Neural cell (in vitro differentiated cells): ENCODE measurements around the gene PDE3A. TPM values are rescaled to one million over a fixed set of nuclear protein-coding genes. Genes with fewer than 3 reads are reported as not detected.

Experiments used
- H2AFZ ChIP-seq: fragments of 200-600, 300-800 bp; sonication (generic), shearing (Covaris generic); 2 replicates; pipeline ENCODE4 v1.6.0; 2014; ENCODE audit warnings: low read depth, mild to moderate bottlenecking, antibody characterized with exemption, low read length, moderate library complexity
- H3F3A ChIP-seq: fragments of 200-600 bp; shearing (Covaris generic); 2 replicates; pipeline ENCODE4 v1.6.1; 2016; ENCODE audit warnings: mild to moderate bottlenecking, moderate library complexity, mixed read lengths, antibody characterized with exemption, low read length; ENCODE audit not compliant: insufficient read depth, poor library complexity, severe bottlenecking
- H3K27ac ChIP-seq: fragments of 200-600, 300-800 bp; sonication (generic), shearing (Covaris generic); 2 replicates; pipeline ENCODE4 v1.5.1; 2014; ENCODE audit warnings: mild to moderate bottlenecking, low read length, moderate library complexity
- H3K27me3 ChIP-seq: fragments of 300-800, 200-600 bp; sonication (generic), shearing (Covaris generic); 2 replicates; pipeline ENCODE4 v1.6.0; 2014; ENCODE audit warnings: mild to moderate bottlenecking, low read depth, low read length, moderate library complexity; ENCODE audit not compliant: insufficient read depth
- H3K36me3 ChIP-seq: fragments of 300-800, 200-600 bp; sonication (generic), shearing (Covaris generic); 2 replicates; pipeline ENCODE4 v1.5.1; 2014; ENCODE audit warnings: mild to moderate bottlenecking, antibody characterized with exemption, low read length, moderate library complexity; ENCODE audit not compliant: insufficient read depth
- H3K4me2 ChIP-seq: fragments of 300-800, 200-600 bp; sonication (generic), shearing (Covaris generic); 2 replicates; pipeline ENCODE4 v1.6.0; 2014; ENCODE audit warnings: mild to moderate bottlenecking, low read length
- H3K4me3 ChIP-seq: fragments of 300-800, 200-600 bp; sonication (generic), shearing (Covaris generic); 2 replicates; pipeline ENCODE4 v1.5.1; 2014; ENCODE audit warnings: mild to moderate bottlenecking, low read length, moderate library complexity
- H3K79me2 ChIP-seq: fragments of 200-600 bp; shearing (Covaris generic); replicated peaks from 2 replicates; pipeline ENCODE4 v1.6.0; 2014; ENCODE audit warnings: mild to moderate bottlenecking, low read length, moderate library complexity; ENCODE audit not compliant: insufficient read depth
- H3K9ac ChIP-seq: fragments of 300-800, 200-600 bp; sonication (generic), shearing (Covaris generic); 2 replicates; pipeline ENCODE4 v1.6.1; 2016; ENCODE audit warnings: mild to moderate bottlenecking, low read length, mixed read lengths
- H3K9me2 ChIP-seq: fragments of 200-600 bp; shearing (Covaris generic); 2 replicates; pipeline ENCODE4 v1.6.1; 2016; ENCODE audit warnings: mild to moderate bottlenecking, low read length, mixed read lengths; ENCODE audit not compliant: insufficient read depth
- H3K9me3 ChIP-seq: fragments of 200-600, 300-800 bp; sonication (generic), shearing (Covaris generic); 2 replicates; pipeline ENCODE4 v1.6.1; 2016; ENCODE audit warnings: mild to moderate bottlenecking, mixed run types, low read length, moderate library complexity, mixed read lengths
- H4K20me1 ChIP-seq: fragments of 200-600 bp; shearing (Covaris generic); 2 replicates; pipeline ENCODE4 v1.6.1; 2016; ENCODE audit warnings: mild to moderate bottlenecking, mixed run types; ENCODE audit not compliant: insufficient read depth
- CTCF ChIP-seq: fragments of 450-650 bp; IDR thresholded peaks from 2 replicates; pipeline ENCODE4 v1.5.1; 2014; ENCODE audit warnings: antibody characterized with exemption, mild to moderate bottlenecking, moderate library complexity; ENCODE audit not compliant: poor library complexity, severe bottlenecking
- EP300 ChIP-seq: fragments of 450-650 bp; conservative IDR thresholded peaks from 2 replicates; pipeline ENCODE4 v1.6.1; 2014; ENCODE audit warnings: antibody characterized with exemption, mild to moderate bottlenecking, moderate library complexity; ENCODE audit not compliant: poor library complexity, severe bottlenecking
- EZH2 ChIP-seq: fragments of 200-600, 300-800 bp; shearing (Covaris generic), sonication (generic); IDR thresholded peaks from 2 replicates; pipeline ENCODE4 v1.6.1; 2014; ENCODE audit warnings: antibody characterized with exemption, low read length, borderline replicate concordance, mild to moderate bottlenecking; ENCODE audit not compliant: insufficient read depth, poor library complexity, severe bottlenecking
- MXI1 ChIP-seq: fragments of 450-650 bp; conservative IDR thresholded peaks from 2 replicates; pipeline ENCODE4 v1.6.1; 2014; ENCODE audit warnings: antibody characterized with exemption, mild to moderate bottlenecking; ENCODE audit not compliant: poor library complexity, severe bottlenecking
- POLR2AphosphoS5 ChIP-seq: IDR thresholded peaks from 2 replicates; pipeline ENCODE4 v1.6.1; 2012
- RAD21 ChIP-seq: fragments of 450-650 bp; conservative IDR thresholded peaks from 2 replicates; pipeline ENCODE4 v1.6.1; 2014; ENCODE audit warnings: antibody characterized with exemption, mild to moderate bottlenecking, moderate library complexity
- REST ChIP-seq: IDR thresholded peaks from 2 replicates; pipeline ENCODE4 v1.6.1; 2012; ENCODE audit warnings: borderline replicate concordance
- SMC3 ChIP-seq: fragments of 450-650 bp; conservative IDR thresholded peaks from 2 replicates; pipeline ENCODE4 v1.6.1; 2014; ENCODE audit warnings: antibody characterized with exemption, mild to moderate bottlenecking, moderate library complexity; ENCODE audit not compliant: poor library complexity
- TAF1 ChIP-seq: IDR thresholded peaks from 2 replicates; pipeline ENCODE4 v1.6.1; 2012; ENCODE audit warnings: low read depth
- polyA plus RNA-seq: library from polyadenylated mRNA; depleted of rRNA; stranded (reverse); fragments of >200 nt; gene quantifications from 2 replicates; pipeline ENCODE4 v1.2.3, GENCODE V29; 2014

Gene PDE3A
- polyA plus RNA-seq, 1 donor from 2014 or later, result 0.94 TPM

- no peak for TF ChIP-seq EP300
Measured at GRCh38 chr12:20474443-20474842, 106.1 kb downstream of the PDE3A start (continued).

GRCh38 chr12:20475542-20475941, 107.2 kb downstream of the PDE3A start:
- H3K27ac ChIP-seq, result no peak overlapping the region
- H4K20me1 ChIP-seq, result no peaks in the 10 kb centered on the region
- no peaks in the 10 kb centered on the region for H3K9me2 ChIP-seq
- H3K27me3 ChIP-seq, result no peaks in the 10 kb centered on the region
- H3K9me3 ChIP-seq, result no peaks in the 10 kb centered on the region
- H3K79me2 ChIP-seq, result no peaks in the 10 kb centered on the region
- no peak overlapping the region for H3K4me3 ChIP-seq
- H2AFZ ChIP-seq, result no peak overlapping the region
- no peak overlapping the region for H3K9ac ChIP-seq
- no peak overlapping the region for H3K4me2 ChIP-seq
- no peaks in the 10 kb centered on the region for H3F3A ChIP-seq
- TF ChIP-seq SMC3 (no peak), EZH2 (no peak), EP300 (no peak), MXI1 (no peak), CTCF (no peak), TAF1 (no peak), RAD21 (no peak), POLR2AphosphoS5 (no peak), REST (no peak)
- H3K36me3 ChIP-seq, result no peaks in the 10 kb centered on the region

GRCh38 chr12:20476551-20476950, 108.2 kb downstream of the PDE3A start:
- H3K9me2 ChIP-seq, result no peaks in the 10 kb centered on the region
- H3K27me3 ChIP-seq, result no peaks in the 10 kb centered on the region
- no peaks in the 10 kb centered on the region for H3K79me2 ChIP-seq
- no peak overlapping the region for H2AFZ ChIP-seq
- H3K27ac ChIP-seq, result no peak overlapping the region
- H3F3A ChIP-seq, result no peaks in the 10 kb centered on the region
- no peaks in the 10 kb centered on the region for H3K36me3 ChIP-seq
- no peaks in the 10 kb centered on the region for H4K20me1 ChIP-seq
- no peak overlapping the region for H3K4me2 ChIP-seq
- TF ChIP-seq EZH2 (no peak), TAF1 (no peak), RAD21 (no peak), CTCF (no peak), POLR2AphosphoS5 (no peak), SMC3 (no peak), MXI1 (no peak)
- H3K9me3 ChIP-seq, result no peaks in the 10 kb centered on the region
- no peak overlapping the region for H3K9ac ChIP-seq
- no peak overlapping the region for H3K4me3 ChIP-seq
